DMS 273 (cell line): ENCODE results near the gene WT1.

Source experiments
- DNase-seq: peaks from one replicate; lab custom pipeline; 2025; ENCODE audit not compliant: unreplicated experiment; lab: John Stamatoyannopoulos, UW

WT1 gene

GRCh38 chr11:32425761-32426160, 9.6 kb downstream of the WT1 start:
- DNase-seq, result no peak

GRCh38 chr11:32422545-32422944, 12.8 kb downstream of the WT1 start:
- no peak for DNase-seq

GRCh38 chr11:32421992-32422391, 13.3 kb downstream of the WT1 start:
- DNase-seq, result no peak

- DNase-seq, result no peak
Measured at GRCh38 chr11:32420937-32421901, 14.1 kb downstream of the WT1 start.

GRCh38 chr11:32420139-32420538, 15.2 kb downstream of the WT1 start:
- no peak for DNase-seq

- no peak for DNase-seq
Measured at GRCh38 chr11:32418836-32419235, 16.5 kb downstream of the WT1 start.

- no peak for DNase-seq
Measured at GRCh38 chr11:32417806-32418205, 17.5 kb downstream of the WT1 start.

- DNase-seq, result no peak
Measured at GRCh38 chr11:32416301-32416700, 19.0 kb downstream of the WT1 start.

GRCh38 chr11:32414925-32415324, 20.4 kb downstream of the WT1 start:
- DNase-seq, result no peak

GRCh38 chr11:32411942-32412615, 23.3 kb downstream of the WT1 start:
- DNase-seq, result no peak

GRCh38 chr11:32405592-32405991, 29.7 kb downstream of the WT1 start:
- no peak for DNase-seq

- no peak for DNase-seq
Measured at GRCh38 chr11:32402836-32403235, 32.5 kb downstream of the WT1 start.

- no peak for DNase-seq
Measured at GRCh38 chr11:32400670-32401369, 34.5 kb downstream of the WT1 start.

GRCh38 chr11:32400196-32400595, 35.1 kb downstream of the WT1 start:
- DNase-seq, result no peak

GRCh38 chr11:32396991-32397390, 38.3 kb downstream of the WT1 start:
- no peak for DNase-seq

- no peak for DNase-seq
Measured at GRCh38 chr11:32396331-32396730, 39.0 kb downstream of the WT1 start.

GRCh38 chr11:32395127-32395526, 40.2 kb downstream of the WT1 start:
- no peak for DNase-seq

GRCh38 chr11:32392840-32393239, 42.5 kb downstream of the WT1 start:
- DNase-seq, result no peak

- DNase-seq, result no peak
Measured at GRCh38 chr11:32391956-32392553, 43.3 kb downstream of the WT1 start.

- DNase-seq, result no peak
Measured at GRCh38 chr11:32391479-32391878, 43.9 kb downstream of the WT1 start.

- no peak for DNase-seq
Measured at GRCh38 chr11:32390712-32391111, 44.6 kb downstream of the WT1 start.
